HFFc6 (cell line): Measurements from ENCODE around the gene CHST11. TPM values are rescaled to one million over a fixed set of nuclear protein-coding genes. Genes with fewer than 3 reads are reported as not detected.

ENCODE experiments used
- DNase-seq: peaks from one replicate; pipeline ENCODE4 v3.0.0-alpha.2; 2018
- H3K27ac Mint-ChIP-seq: 2 replicates; pipeline ENCODE4 v1.8.0; 2020; ENCODE audit warnings: mild to moderate bottlenecking, mixed read lengths
- H3K27me3 Mint-ChIP-seq: 2 replicates; pipeline ENCODE4 v1.8.0; 2021; ENCODE audit warnings: mild to moderate bottlenecking, moderate library complexity, mixed read lengths; ENCODE audit not compliant: insufficient read depth
- H3K36me3 Mint-ChIP-seq: 2 replicates; pipeline ENCODE4 v1.8.0; 2021; ENCODE audit warnings: low read depth, mixed read lengths
- H3K4me1 Mint-ChIP-seq: 2 replicates; pipeline ENCODE4 v1.8.0; 2020; ENCODE audit warnings: low read depth, mixed read lengths
- H3K4me3 Mint-ChIP-seq: 2 replicates; pipeline ENCODE4 v1.8.0; 2020; ENCODE audit warnings: mild to moderate bottlenecking, moderate library complexity, mixed read lengths
- H3K9me3 Mint-ChIP-seq: 2 replicates; pipeline ENCODE4 v1.8.0; 2020; ENCODE audit warnings: mild to moderate bottlenecking, mixed read lengths
- CTCF ChIP-seq: fragments of 200-600 bp; sonication (generic); IDR thresholded peaks from 2 replicates; pipeline ENCODE4 v1.5.0; 2021; ENCODE audit warnings: antibody characterized with exemption, mild to moderate bottlenecking
- total RNA-seq, 6 experiments: library from RNA; stranded (reverse); fragmentation: NEBNext Ultra II Directional; extraction: Animal tissue kit (Norgen Biotek cat#: 25700); gene quantifications; 2 replicates in 1 of 6; 3 replicates in 5 of 6; pipeline ENCODE4 v1.2.3, GENCODE V29; 2021

Gene CHST11
- total RNA-seq, 6 experiments from 2014 or later = 2.4 to 4.3 (median 3.8) TPM

DNA sequence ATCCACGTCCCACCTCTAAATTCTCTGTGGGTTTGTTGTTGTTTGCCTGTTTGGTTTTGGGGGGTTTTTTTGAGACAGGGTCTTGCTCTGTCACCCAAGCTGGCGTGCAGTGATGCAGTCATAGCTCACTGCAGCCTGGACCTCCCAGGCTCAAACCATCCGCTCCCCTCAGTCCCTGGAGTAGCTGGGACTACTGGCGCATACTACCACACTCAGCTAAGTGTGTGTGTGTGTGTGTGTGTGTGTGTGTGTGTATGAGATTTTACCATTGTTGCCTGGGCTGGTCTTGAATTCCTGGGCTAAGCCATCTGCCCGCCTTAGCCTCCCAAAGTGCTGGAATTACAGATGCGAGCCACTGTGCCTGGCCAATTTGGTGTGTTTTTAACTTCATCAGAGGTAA lies 265.2 kb downstream of the CHST11 start:
- no peak for TF ChIP-seq CTCF
- no peak overlapping the region for H3K4me3 Mint-ChIP-seq
- no peak for DNase-seq
- peaks cover 9% of the 10 kb centered on the region; the same call in 1 of the 2 replicates for H3K27me3 Mint-ChIP-seq
- H3K9me3 Mint-ChIP-seq = no peaks in the 10 kb centered on the region
- H3K27ac Mint-ChIP-seq = no peak overlapping the region
- peaks cover 24% of the 10 kb centered on the region for H3K4me1 Mint-ChIP-seq
- H3K36me3 Mint-ChIP-seq = no peaks in the 10 kb centered on the region

GRCh38 chr12:104722601-104723534 lies 266.1 kb downstream of the CHST11 start:
- no peak overlapping the region for H3K4me3 Mint-ChIP-seq

GRCh38 chr12:104723895-104724294 lies 267.1 kb downstream of the CHST11 start:
- DNase-seq = no peak
- TF ChIP-seq CTCF = no peak
- Mint-ChIP-seq H3K4me1 (peaks cover 18% of the 10 kb centered on the region), H3K36me3 (no peaks in the 10 kb centered on the region), H3K9me3 (no peaks in the 10 kb centered on the region), H3K4me3 (no peak overlapping the region), H3K27me3 (peaks cover 6% of the 10 kb centered on the region; the same call in 1 of the 2 replicates), H3K27ac (no peak overlapping the region)

More at GRCh38 chr12:104722601-104723534, 266.1 kb downstream of the CHST11 start:
- Mint-ChIP-seq H3K36me3 (no peaks in the 10 kb centered on the region), H3K4me1 (peaks cover 24% of the 10 kb centered on the region), H3K9me3 (no peaks in the 10 kb centered on the region), H3K27ac (no peak overlapping the region), H3K27me3 (peaks cover 11% of the 10 kb centered on the region; the same call in 1 of the 2 replicates)
- TF ChIP-seq CTCF = no peak
- no peak for DNase-seq

DNA sequence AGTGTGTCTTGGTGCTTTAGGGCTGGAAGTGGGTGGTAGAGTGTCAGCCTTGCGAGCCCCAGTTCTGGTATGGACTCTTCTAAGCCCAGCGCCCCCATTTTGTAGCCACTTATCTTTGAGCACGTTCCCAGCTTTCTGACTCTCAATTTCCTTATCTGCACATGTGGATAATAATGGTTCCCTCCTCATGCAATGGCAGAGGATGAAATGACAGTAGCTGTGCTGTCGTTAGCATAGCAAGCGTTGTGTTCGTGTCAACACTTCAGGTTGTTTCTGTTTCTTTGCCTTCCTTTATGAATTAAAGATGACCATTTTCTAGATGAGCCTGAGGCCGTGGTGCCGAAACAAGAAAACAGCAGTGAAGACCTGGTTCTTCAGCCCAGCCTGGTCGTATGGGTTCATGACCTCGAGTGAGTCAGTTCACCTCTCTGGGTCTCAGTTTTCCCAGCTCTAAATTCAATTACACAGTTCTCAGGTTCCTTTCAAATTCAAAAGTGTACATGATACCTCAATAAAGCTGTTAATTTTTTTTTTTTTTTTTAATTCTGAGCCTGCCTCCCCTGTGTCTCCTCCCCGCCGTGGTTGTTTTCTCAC lies 268.3 kb downstream of the CHST11 start:
- Mint-ChIP-seq H3K4me3 (no peak overlapping the region), H3K9me3 (no peaks in the 10 kb centered on the region), H3K36me3 (no peaks in the 10 kb centered on the region), H3K27me3 (peaks cover 4% of the 10 kb centered on the region), H3K27ac (no peak overlapping the region), H3K4me1 (peaks cover 13% of the 10 kb centered on the region)
- no peak for DNase-seq
- no peak for TF ChIP-seq CTCF

GRCh38 chr12:104725610-104726009 lies 268.9 kb downstream of the CHST11 start:
- no peak overlapping the region for H3K4me3 Mint-ChIP-seq
- H3K36me3 Mint-ChIP-seq = no peaks in the 10 kb centered on the region
- TF ChIP-seq CTCF = no peak
- H3K9me3 Mint-ChIP-seq = no peaks in the 10 kb centered on the region
- no peak for DNase-seq
- no peak overlapping the region for H3K27ac Mint-ChIP-seq
- H3K4me1 Mint-ChIP-seq = peaks cover 8% of the 10 kb centered on the region
- peaks cover 4% of the 10 kb centered on the region for H3K27me3 Mint-ChIP-seq
